ENCODE data around the gene SERGEF. TPM values are rescaled to one million over a fixed set of nuclear protein-coding genes. Genes with fewer than 3 reads are reported as not detected.
A peak's percentile ranks its signal among the peaks of the same experiment; 100 is the strongest.

Gene SERGEF
- 23.2 and 30.8 TPM in 2 replicates for total RNA-seq (2014; rRNA removed; shearing (Covaris generic))
- polyA plus RNA-seq (2015; cell fraction: cytosol; rRNA removed): 22.2 and 23.1 TPM in 2 replicates
- 13.6 and 15.9 TPM in 2 replicates for polyA plus RNA-seq (2015; cell fraction: nucleus; rRNA removed)

DNA sequence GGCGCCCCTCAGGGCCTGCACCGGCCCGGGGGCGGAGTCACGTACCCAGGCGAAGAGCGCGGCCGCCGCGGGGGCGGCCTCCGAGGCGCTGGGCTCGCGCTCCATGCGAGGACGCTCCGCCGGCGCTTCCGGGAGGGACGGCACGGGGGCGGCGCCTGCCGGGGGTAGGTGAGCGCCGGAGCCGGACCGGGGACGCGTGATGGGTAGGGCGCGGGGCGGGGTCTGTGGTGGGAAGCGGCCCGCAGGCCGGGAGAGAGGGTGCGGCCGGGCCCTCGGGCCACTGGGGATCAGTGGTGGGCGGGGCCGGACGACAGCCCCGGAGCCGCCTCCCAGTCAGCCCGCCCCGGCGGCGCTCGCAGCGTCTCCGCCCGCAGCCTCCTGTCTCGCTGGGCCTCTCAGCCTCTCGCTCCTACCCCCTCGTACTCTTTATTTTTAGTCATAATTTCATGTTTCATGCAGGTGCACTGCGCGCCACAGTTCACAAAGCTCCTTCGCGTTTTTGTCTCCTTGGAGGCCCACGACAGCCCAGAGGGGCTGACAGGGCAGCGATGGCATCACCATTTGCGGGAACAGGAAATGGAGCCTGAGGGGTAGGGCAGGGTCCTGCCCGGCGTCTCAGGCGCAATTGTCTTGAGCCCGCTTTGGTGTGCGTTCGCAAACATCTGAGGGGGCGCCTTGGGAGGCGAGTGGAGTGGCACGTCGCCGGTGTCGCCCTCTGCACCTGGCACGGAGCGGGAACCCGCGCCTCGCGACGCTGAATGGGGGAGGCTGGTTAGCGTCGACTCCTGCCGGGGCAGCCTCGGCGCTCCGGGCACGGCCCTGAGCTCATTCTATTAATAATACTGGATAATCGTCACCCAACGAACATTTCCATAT lies at the start of gene SERGEF:
SERGEF (minus strand) TSS at position 142 of the 876 bp plus-strand sequence; CDS start at position 105, 37 bp downstream.
- DNase-seq (ENCODE audit: low read depth): peak; percentile 93

DNA sequence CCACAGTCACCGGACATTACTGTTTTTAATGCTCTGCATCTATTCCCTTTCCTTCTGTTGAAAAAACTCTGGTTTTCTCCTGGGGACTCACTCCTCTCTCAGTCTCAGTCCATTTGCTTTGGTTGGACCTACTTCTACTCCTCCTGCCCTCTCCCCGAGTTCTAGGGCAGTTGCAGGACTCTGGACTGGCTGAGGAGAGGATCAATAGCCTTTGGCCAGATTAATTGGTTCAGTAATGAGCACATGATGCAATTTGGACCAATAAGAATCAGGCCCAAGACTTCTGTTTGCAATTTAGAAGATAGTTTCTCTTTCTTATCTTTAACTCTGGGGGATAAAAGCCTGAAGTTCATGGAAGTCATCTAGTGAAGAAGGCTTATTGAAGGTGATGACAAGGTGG lies 48.5 kb upstream of the SERGEF start:
- no peak for DNase-seq (ENCODE audit: low read depth)

DNA sequence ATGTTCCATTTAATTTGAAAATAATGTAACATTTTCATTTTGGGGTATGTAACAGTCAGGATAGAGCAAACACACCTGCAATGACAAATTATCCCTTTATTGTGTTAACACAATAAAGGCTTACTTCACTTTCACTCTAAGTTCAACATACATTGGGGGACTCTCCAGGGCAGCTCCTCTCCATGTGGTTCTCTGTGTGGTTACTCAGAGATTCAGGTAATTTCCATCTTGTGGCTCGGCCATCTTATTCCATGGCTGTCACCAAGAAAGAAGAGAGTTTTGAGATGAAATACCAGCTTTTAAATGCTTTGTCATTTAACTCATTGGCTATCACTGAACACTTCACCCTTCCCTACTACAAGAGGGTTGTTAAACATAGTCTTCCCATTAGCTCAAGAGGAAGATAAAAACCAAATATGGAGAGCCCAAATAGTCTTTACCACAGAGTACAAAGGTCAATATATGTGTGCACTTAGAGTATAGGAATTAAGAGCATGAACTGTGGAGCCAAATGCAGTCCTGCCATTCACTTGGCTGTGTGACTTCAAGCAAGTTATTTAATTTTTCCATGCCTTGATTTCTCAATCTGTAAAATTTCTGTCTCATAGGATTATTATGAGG lies 43.8 kb upstream of the SERGEF start:
- DNase-seq (ENCODE audit: low read depth): no peak

DNA sequence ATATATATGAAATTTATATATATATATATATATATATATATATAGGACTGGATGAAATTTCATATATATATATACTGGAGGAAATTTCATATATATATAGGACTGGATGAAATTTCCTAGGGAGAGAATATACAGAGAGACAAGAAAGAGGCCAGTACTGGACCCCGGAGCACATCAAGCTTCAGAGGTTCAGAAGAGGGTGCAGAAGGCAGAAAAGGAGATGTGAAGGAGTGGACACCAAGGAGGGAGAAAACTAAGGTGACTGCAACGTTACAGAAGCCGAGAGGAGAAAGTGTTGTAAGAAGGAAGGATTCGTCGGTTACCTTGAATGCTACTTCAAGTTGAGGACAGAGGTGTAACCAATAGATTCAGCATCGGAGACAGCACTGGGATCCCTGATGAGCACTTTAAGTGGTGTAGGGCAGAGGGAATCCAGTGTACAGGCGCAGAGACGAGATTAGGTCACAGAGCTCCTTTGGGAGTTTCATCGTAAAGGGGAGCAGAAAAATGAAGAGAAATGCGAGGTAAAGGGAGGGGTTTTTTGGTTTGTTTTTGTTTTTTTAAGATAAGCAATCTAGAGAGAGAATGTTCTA lies 41.8 kb upstream of the SERGEF start:
- no peak for DNase-seq (ENCODE audit: low read depth)

DNA sequence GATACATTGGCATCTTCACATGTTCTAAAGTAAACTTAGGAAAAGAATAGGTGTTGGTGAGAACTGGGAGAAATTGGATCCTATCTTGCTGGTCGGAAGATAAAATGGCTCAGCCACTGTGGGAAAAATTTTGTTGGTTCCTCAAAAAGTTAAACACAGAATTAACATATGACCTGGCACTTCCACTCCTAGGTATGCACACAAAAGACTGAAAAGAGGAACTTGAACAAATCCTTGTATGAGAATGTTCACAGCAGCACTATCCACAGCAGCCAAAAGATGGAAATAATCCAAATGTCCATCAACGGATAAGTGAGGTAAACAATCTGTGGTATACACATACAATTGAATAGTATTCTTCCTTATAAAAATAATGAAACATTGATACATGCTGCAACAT lies 38.0 kb upstream of the SERGEF start:
- no peak for DNase-seq (ENCODE audit: low read depth)

DNA sequence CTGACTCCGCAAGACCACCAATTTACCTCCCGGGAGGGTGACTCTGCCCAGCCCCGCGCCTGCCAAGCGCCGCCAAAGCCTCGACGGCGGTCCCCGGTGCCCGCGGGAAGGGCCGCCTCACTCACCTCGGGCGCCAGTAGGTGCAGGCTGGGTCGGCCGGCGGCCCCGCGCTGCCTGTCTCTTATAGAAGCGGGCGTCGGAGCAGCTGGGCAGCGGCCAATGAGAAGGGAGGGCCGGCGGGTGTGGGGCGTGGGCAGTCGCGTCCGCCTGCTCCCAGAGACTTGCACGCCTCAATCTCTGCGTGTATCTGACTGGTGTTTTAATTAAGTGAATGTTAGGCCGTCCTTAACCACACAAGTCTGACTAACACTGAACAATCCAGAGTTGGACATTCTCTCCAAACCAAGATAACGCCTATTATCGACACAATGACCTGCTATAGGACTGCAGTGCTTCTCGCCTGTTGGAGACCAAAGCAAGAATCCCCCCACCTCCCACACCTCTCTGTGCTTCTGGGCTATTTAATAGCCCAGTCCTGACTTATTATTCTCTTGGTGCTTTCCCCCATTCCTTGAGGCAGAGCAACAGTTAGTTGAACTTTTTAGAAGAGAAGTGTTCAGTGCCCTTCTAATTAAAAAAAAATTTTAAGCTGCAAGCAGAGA lies 33.4 kb upstream of the SERGEF start, which contains the start of gene TPH1:
TPH1 (minus strand) TSS at position 154 of the 662 bp plus-strand sequence. CDS start 5,507 bp downstream, outside the sequence.
- DNase-seq (ENCODE audit: low read depth): peak; percentile 52

DNA sequence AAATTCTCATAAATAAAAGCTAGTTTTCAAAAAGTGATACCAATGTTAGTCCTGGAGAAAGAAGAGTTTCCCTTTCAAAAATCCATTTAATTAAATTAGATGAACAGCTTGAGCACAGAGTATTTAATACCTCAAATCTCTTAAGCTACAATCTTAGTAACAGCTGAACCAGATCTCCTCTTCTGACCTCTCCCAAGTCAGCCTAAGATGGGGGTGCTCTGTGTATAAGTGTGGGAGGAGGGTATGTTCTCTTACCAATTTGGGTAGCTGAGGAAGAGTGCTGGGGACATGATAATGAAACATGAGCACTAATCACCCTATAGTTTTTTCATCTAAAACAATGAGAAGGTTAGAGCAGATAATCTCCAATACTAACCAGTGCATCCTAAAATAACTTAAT lies 23.6 kb upstream of the SERGEF start:
- no peak for DNase-seq (ENCODE audit: low read depth)

DNA sequence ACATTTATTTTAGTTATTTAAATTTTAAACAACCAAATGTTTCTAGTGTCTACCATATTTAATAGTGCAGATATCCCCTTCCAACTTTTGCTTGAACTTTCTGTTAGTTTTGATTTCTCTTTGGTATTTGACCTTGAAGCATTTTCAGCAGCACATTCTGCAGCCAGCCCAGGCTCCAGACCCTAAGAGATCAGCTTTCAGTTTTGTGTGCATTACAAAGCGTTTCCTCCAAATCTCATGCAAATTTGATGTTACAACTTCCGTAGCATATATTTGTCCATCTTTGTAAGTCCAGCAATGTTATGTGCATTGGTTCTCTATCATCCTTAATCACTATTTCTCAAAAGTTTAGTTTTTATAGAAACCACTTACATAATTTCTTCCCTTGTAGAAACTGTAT lies 14.6 kb upstream of the SERGEF start:
- no peak for DNase-seq (ENCODE audit: low read depth)

DNA sequence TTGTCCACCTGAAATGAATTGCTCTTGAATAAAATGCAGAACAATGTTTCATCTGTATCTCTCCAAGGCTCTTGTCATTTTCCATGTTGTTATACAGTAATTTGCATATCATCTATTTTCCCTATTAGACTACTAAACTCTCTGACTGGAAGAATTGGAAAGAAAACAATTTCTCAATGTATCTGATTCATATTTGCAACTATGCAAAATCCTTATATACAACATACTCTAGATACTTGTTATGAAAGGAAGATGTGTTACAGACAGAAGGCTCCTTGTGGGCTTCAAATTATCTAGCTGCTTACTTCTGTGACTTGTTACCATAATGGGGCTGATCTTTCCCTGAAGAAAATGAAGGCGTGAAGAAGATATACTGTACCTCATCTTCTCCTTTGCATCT lies 9.6 kb upstream of the SERGEF start:
- DNase-seq (ENCODE audit: low read depth): no peak

DNA sequence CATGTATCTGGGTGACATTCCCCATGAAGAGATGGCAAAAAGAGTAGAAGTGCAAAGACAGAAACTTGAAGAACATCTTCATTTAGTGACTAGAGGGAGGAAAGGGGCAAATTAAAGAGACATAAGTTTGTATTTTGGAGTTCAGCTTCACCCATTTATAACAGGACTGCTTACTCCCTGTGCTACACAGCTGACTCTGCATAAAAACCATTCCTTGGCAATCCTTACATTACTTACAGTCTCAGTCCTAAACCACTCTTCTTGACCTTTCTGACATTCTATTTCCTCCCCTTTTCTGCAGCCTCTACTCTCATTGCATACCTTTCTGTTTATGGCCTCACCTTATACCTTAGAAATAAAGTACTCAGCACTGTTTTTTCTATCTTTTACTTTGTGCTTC lies 6.8 kb upstream of the SERGEF start:
- no peak for DNase-seq (ENCODE audit: low read depth)

DNA sequence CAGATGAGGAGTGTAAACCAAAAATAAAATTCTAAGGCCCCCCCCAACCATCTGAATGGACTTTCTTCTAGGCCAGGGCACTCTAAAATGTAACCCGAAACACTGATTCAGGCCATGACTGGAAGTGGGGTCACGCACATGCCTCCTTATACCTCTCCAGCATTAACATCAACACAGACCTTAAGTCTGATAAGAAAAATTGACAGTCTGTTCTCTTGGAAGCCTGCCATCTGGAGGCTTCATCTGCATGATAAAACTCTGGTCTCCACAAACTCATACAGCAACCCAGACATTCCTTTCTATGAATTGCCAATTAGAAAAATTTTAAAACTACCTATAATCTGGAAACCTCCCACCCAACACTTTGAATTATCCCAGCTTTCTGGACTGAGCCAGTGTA lies 3.9 kb upstream of the SERGEF start:
- no peak for DNase-seq (ENCODE audit: low read depth)

DNA sequence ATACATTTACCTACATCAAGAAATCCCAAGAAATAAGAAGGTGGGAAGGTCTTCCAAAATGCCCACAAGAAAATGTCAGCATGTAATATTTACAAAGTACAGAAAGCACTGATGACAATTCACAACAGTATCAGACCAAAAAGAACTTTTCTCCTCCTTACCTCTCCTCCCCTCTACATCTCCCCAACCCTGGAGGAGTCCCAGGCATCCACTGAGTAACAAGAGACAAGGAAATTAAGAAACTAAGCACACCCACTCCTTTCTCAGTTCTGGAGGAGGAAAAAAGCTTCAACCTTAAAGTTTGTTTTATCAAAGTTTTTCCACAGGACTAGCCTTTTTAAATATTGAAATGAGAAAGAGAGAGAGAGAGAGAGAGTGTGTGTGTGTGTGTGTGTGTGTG lies 2.0 kb upstream of the SERGEF start:
- DNase-seq (ENCODE audit: low read depth): no peak

DNA sequence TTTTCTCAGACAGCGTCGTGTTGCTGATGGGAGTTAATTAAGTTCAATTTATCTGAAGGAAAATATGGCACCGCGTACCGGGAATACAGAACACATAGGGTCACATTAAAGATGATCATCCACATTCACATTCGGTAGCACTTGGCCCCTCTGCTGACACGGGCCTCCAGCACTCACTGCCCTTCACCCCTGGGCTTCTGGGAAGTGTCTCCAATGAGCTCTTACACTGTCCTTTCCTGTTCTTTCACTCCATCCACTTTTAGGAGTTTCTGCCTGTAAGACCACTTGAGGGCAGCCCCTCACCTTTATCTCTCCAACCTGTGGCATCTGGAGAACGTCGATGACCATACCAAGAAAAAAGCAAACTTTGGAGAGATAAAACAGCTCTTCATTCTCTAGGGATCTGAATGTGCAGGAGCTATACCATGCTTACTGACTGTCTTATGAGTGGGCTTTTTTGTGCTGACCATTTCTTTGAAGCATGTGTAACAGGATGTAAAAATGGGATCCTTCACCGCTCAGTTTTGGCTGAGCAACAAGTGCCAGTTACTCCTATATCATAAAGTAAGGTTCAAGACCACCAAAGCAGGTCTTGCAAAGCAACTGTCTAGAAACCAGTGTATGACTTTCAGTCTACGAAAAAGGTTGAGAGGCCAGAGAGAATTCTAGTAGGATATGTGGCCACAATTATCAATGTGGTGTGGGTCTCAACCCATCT lies 1.1 kb upstream of the SERGEF start:
- peak; percentile 11 for DNase-seq (ENCODE audit: low read depth)

DNA sequence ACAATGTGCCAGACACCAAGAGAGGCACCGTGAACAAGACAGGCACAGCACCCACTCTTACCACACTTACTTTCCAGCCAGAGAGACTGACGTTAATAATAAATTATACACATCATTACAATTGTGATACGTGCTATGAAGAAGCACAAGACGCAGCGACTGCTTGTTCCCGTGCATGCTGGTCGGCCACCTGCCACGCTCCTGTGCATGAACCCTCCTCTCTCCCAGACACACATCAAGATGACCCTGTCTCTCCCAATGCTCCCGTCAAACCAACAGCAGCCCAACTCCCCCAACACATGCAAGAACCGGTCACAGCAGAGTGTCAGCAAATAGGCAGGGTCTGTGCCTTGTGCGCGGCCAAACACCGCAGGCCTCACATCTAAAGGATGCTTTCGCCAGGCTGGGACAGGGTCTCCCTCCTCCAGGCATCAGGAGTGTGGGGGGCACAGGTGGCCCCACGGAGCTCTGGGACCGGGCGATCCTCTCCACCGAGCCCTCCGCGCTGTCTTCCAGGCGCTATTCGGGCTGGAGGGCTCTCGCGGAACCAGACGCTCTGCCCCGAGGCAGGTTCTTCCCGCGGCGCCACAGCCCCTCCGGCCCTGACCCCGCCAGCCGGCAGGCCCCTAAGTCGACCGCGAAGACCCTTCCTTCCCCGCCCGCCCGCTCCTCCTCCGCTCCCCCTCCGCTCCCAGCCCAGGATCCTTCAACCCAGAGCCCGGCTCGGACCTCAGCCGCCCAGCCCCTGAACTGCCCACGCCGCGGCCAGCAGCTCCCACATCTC lies 533 bp downstream of the SERGEF start:
- peak; percentile 9 for DNase-seq (ENCODE audit: low read depth)

DNA sequence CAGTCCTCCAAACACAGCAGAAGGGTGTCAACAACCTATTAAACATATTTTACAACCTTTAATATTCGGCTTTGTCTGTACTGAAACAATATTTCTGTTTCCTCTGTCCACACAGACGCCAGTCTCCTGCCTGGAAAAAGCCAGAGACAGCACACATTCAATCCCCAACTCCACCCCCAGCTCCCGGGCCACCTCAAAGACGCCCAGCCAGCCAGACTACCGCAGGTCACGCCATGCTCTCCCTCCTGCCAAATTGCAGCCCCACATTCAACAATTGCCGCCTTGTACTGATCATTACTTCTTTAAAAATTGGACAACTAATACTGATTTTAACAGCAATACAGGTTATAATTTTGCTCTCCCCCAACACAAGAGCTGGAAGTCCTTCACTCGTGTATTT lies 1.2 kb downstream of the SERGEF start:
- DNase-seq (ENCODE audit: low read depth): no peak

DNA sequence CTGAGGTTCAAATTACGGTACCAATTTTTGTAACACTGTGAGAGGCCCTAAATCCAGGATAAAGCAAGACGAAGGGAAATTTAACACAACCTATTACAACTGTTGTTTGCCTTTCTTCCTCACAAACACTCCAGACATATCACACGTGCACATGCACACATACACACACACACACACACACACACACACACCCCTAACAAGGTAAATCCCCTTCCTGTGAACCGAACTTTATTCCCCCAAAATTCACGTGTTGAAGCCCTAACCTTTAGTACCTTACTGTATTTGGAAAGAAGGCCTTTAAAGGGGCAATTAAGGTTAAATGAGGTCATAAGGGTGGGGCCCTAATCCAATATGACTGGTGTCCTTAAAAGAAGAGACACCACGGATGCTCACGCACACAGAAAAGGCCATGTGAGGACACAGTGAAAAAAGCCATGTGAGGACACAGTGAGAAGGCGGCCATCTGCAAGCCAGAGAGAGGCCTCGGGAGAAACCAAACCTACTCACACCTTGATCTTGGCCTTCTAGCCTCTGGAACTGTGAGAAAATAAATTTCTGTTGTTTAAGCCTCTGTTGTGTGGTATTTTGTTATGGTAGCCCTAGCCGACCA lies 1.8 kb downstream of the SERGEF start:
- DNase-seq (ENCODE audit: low read depth): no peak

DNA sequence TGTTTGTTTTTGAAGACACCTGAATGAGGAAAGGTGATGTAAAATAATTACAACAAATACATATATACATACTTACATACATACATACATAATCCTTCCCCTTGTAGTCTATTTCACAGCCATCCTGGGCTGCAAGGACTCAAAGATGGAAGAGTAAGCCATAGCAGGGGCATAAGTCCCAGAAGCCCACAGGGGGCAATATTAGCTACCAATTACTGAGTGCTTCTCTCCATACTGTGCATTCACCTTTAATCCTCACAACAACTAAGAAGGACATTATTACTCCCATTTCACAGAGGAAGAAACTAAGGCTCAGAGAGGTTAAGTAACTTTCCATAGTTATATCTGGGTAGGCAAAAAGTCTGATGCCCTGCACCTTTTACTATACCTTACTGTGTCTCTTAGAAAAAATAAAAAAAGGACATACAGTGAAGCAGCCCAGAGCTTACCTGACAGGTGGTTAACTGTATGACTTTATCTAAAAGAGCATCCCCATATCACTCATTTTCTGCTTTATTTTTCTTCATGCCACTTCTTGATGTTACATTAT lies 2.7 kb downstream of the SERGEF start:
- no peak for DNase-seq (ENCODE audit: low read depth)

DNA sequence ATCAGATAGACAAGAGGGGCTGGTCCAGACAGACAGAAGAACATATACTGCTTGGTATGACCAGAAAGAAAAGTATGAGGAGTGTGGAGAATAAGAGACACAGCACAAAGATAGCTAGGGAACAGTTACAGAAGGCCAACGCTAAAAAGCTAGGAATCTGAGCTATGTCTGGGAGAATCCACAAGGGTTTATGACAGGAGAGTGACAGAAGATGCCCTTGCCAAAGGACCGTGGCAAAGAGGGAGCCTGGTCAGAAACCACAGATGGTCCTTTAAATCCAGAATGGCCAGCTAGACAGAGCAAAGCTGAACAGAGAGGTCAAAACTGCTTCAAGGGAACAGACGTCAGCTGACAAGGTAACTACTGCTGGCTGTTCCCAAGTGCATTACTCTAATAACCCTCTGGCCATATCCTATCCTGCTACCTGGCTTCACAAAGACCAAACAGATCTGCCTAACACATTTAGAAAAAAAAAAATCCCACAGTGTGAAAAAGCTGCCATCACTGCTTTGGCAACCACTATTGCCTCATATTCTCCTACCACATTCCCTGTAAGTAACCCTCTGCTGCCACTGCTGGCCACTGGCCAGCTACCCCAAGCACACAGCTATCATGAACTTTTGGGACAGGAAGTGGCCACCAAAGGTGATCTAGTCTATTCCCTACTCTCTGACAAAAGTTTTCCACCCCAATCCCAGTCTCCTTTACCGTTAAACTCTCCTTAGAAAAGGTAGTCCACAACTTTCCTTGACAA lies 7.3 kb downstream of the SERGEF start:
- no peak for DNase-seq (ENCODE audit: low read depth)

DNA sequence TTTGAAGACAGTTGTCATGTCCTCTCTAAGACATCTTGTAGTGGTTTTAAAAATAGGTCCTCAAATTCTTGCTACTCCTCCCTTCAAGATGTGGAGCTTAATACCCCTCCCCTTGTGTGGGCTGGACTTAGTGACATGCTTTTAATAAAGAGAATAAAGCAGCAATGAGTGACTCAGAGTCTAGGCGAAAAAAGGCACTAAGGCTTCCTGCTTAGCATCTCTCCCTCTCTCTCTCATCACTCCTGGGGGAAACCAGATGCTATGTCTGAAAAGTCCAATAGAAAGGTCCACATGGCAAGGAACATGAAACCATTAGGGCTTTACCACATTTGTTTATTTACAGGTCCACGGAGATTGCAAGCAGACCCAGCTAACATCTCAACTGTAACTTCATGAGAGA lies 11.7 kb downstream of the SERGEF start:
- no peak for DNase-seq (ENCODE audit: low read depth)

Data from HT1080 (cell line).